Suppressor macrophage treated with lipopolysaccharide for 1 hour (primary cell): ENCODE measurements around the gene KLC1.
A peak's percentile ranks its signal among the peaks of the same experiment; 100 is the strongest.

ENCODE experiments used
- DNase-seq, 3 donors: peaks; one replicate each; pipeline ENCODE4 v3.0.0-alpha.2; 2020 to 2022

The KLC1 gene

DNA sequence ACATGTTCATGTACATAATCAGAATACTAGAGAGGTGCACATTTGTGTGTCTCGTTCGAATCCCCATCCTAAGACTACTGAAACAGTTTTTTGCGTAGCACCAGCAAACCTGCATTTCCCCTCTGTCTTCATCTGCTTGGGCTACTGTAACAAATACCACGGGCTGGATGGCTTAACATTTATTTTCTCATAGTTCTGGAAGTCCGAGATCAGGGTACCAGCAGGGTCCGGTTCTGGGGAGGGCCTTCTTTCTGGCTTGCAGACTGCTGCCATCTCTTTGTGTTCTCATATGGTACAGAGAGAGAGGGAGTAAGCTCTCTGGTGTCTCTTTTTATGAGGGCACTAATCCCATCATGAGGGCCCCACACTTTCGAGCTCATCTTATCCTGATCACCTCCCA is 30.6 kb downstream of the KLC1 start:
- no peak for DNase-seq

GRCh38 chr14:103662029-103662428 is 33.0 kb downstream of the KLC1 start:
- no peak for DNase-seq

DNA sequence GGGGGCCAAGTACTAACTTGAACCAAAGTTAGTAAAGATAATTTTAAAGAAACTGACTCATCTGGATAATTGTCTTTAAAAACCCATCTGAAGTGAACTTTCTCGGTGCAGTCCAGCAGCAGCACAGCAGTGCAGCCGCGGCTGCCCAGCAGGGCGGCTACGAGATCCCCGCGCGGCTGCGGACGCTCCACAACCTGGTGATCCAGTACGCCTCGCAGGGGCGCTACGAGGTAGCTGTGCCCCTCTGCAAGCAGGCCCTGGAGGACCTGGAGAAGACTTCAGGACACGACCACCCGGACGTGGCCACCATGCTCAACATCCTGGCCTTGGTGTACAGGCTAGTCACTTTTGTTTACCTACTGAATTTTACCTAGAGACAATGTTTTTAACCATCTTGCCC is 33.6 kb downstream of the KLC1 start:
- DNase-seq = no peak

- DNase-seq = no peak
These were observed 34.5 kb downstream of the KLC1 start for GRCh38 chr14:103663506-103663905.

- no peak for DNase-seq
These were observed 38.7 kb downstream of the KLC1 start for GRCh38 chr14:103667671-103668070.

GRCh38 chr14:103668117-103668516 is 39.1 kb downstream of the KLC1 start:
- DNase-seq = no peak

- no peak for DNase-seq
These were observed 40.4 kb downstream of the KLC1 start for GRCh38 chr14:103669370-103669769.

- no peak for DNase-seq
These were observed 42.9 kb downstream of the KLC1 start for GRCh38 chr14:103671911-103672310.

DNA sequence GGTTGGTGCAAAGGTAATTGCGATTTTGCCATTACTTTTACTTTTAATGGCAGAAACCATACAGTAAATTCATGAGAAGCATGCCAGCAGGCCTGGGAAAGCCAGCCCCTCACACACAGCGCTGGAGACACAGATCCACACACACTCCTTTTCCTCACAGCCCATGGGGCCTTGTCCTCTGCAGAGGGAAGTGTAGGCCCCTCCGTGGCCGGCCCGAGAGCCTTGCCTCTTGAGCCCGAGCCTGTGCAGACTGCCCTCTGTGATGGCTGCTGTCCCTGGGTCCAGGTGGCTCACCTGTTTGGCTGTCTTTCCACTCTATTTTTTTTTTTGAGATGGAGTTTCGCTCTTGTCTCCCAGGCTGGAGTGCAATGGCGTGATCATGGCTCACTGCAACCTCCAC is 46.9 kb downstream of the KLC1 start:
- DNase-seq = no peak

- DNase-seq = no peak
These were observed 48.1 kb downstream of the KLC1 start for GRCh38 chr14:103676881-103677675.

DNA sequence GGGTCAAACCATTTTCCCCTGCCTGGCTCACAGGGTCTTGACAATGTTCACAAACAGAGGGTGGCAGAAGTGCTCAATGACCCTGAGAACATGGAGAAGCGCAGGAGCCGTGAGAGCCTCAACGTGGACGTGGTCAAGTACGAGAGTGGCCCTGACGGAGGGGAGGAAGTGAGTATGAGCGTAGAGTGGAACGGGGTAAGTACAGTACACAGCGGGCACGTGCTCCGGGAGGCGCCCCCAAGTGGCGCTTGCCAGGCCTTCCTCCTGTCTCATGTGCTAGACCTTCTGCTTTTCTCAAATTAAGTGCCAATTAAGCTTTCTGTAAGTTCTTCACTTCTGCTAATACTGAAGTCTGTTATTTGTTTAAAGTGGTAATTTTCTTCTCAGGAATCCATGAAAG is 50.3 kb downstream of the KLC1 start:
- peak; percentile 79 to 87 (median 85) for DNase-seq

GRCh38 chr14:103680491-103681231 is 51.6 kb downstream of the KLC1 start:
- DNase-seq = no peak

DNA sequence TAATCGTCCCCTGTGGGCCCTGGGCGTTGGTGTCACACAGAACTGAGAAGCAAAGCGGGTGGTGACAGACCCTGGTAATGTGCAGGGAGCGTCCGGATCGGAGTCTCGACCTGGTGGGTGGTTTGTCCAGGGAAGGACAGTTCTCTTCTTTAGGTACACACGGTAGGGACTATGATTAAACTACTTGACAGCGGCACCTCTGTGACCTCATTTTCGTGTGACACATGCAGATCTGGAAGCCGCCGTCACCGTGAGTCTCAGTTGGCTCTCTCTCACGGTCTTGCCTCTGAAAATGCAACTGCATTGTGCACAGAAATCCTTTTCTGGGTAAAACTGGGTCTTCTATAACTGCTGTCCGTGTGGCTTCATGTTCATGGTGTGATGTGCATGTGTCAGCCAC is 54.1 kb downstream of the KLC1 start:
- DNase-seq = no peak

DNA sequence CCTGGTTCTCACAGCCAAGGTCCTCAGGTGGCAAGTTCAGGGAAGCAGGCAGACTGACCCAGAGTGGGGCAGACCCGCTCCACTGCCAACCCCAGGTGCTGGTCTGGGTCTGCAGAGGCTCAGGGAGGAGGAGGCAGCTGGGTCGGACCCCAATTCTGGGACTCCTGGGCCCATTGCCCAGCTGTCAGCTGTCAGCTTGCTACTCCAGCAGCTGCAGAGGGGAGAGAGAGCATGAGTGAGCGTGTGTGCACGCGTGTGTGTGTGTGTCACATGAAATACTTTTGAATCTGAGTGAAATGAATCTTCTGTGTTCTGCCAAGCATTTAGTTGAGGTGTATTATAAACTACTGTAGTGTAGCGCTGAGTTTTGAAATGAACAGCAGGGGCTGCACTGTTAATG is 55.5 kb downstream of the KLC1 start:
- DNase-seq = no peak

DNA sequence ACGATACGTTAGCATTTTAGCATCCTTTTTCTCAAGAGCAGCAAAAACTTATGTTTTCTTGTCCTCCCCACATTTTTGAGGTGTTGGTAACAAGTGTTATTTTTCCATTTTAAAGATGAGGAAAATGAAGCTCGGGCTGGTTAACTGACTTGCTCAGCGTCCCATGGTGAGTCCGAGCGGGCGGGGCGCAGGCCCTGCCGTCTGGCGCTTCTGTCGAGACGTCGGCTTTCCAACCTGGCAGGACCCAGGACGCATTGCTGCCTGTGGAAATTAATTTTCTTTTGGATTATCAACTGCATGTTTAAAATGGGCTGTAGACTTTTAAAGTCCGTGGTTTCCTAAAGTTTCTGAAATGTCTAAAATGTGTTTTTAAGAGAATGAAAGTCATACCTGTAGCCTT is 55.9 kb downstream of the KLC1 start:
- no peak for DNase-seq

DNA sequence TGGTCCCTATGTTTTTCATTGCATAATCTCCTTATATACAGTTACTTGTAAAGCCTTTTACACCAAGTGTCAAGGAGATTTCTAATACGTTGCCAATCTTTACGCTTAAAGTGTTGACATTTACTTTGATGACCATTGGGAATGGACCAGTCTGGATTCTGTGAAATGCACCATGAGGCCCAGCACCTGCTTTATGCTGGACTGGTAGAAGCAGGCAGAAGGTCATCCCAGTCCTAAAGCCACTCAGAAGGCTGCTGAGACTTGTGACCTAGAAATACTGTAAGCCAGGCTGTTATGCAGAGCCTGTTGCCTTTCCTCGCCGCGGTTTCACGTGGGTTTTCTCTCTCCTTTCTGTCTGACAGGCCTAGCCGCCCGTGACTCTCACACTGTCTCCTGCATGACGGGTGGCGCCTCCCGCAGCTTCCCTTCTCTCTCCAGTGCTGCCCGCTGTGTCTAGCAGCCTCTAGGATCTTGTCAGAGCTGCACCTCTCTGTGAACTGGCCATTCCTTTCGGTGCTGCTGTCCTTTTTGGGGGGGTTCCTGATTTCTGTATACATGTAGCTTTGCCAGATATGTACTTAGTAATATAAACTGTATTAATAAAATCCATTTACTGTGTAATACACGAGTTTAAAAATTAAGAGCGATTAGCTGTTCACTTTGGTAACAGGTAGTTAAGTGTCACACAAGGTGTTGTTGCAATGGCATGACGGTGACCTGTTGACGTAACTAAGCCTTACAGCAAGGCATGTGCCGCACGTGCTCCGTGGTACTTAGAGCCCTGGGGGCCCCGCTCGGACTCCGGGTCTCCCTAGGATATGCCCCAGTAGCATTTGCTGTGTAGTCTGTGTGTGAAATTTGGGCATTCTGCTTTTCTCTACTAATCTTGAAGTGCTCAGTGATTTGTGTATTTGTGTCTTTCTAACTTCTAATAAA is 56.5 kb downstream of the KLC1 start:
- DNase-seq = no peak

GRCh38 chr14:103686831-103687485 is 57.9 kb downstream of the KLC1 start:
- no peak for DNase-seq

- no peak for DNase-seq
These were observed 58.7 kb downstream of the KLC1 start for GRCh38 chr14:103687712-103688111.

DNA sequence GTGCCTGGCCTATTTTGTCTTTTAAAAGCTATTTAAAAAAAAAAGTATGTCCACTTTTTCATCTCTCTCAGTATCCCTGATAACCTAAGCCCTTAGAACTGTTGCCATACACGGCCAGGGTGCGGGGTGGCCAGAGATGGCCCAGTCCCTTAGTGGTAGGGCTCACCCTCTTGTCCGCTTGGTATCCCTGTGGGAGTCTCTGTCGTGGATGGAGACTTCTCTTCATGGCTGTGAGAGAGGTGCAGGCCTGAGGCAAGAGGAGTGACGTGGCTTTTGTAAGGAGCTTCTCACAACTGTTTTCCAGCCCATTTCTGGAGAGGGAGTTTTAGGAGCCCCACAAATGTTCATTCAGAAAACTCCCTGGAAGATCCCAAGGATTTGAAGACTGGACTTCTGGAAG is 59.4 kb downstream of the KLC1 start:
- no peak for DNase-seq

GRCh38 chr14:103688906-103689902 is 60.2 kb downstream of the KLC1 start:
- DNase-seq = no peak

- no peak for DNase-seq
These were observed 61.3 kb downstream of the KLC1 start for GRCh38 chr14:103690332-103690731.
